ENCODE results near the gene ZC3HAV1. TPM values are rescaled to one million over a fixed set of nuclear protein-coding genes. Genes with fewer than 3 reads are reported as not detected.

The ZC3HAV1 gene
- total and polyA plus RNA-seq, 10 of the 15 experiments (the other 5 are each of a cell fraction or from before 2014, with no cell fraction given): 18.5 to 55.3 (median 44.7) TPM

DNA sequence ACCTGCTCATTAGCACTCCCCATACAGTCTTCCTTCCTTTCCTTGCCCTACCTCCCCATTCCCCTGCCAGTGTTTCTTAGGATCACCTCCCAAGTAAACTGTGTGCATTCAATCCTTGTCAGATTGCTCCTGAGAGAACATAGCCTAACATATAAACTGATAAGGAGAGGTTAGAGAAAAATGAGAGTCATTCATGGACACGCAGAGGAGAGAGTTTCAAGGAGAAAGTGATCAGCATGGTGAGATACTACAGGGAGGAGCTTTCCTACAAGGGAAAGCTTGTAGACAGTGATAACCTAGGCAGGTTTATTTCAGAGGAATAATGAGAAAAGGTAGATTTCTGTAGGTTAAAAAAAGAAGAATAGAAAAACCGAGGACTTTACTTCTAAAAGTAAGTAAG is 70.8 kb downstream of the ZC3HAV1 start:
- SMC1A ChIA-PET (ENCODE audit: uncharacterized antibody, unreplicated experiment): no interaction called here
- Histone ChIP-seq H3K79me2 (ENCODE audit: control insufficient read depth, insufficient read depth, low read length) (peaks cover 22% of the 10 kb centered on the region), H2AFZ (ENCODE audit: control insufficient read depth, low read depth, low read length) (no peak overlapping the region), H3K4me3 (no peak overlapping the region), H3K9ac (ENCODE audit: control insufficient read depth, insufficient read depth, low read length) (no peak overlapping the region), H3K4me2 (ENCODE audit: control insufficient read depth, insufficient read depth) (no peak overlapping the region), H3K36me3 (ENCODE audit: control insufficient read depth in 2 of 2, insufficient read depth in 2 of 2, low read length in 1 of 2) (peaks cover 0 to 3% of the 10 kb centered on the region in 2 experiments; a peak in 2 of 4 replicates), H4K20me1 (ENCODE audit: control insufficient read depth, insufficient read depth) (no peaks in the 10 kb centered on the region), H3K27me3 (replicated peaks in 1 of 2; ENCODE audit: control insufficient read depth in 2 of 2, insufficient read depth in 2 of 2, low read length in 1 of 2) (no peaks in the 10 kb centered on the region), H3K9me3 (replicated peaks; ENCODE audit: control insufficient read depth, insufficient read depth, low read length) (no peaks in the 10 kb centered on the region), H3K4me1 (ENCODE audit: control insufficient read depth, insufficient read depth, low read length) (no peaks in the 10 kb centered on the region; the same call in 1 of the 2 replicates), H3K27ac (ENCODE audit: control insufficient read depth, insufficient read depth) (no peak overlapping the region)
- CTCF ChIA-PET: interaction anchor here (1.2 kb wide), 1 partner anchor 22 kb away, joined by 3 read pairs; no protein-coding TSS in a partner anchor
- no TSS peak for BruUV-seq (replicated peaks)
- POLR2A ChIA-PET: interaction anchor here (0.6 kb wide), 1 partner anchor 157 kb away, joined by 3 read pairs; no protein-coding TSS in a partner anchor
- ATAC-seq: no peak
- in situ Hi-C loops (cut with MboI) (no loop called here), intact Hi-C loops (cut with micrococcal nuclease; ENCODE audit: unreplicated experiment) (no loop called here)
- DNase-seq (ENCODE audit: low read depth, low spot score): no peak
- WGBS (ENCODE audit: insufficient coverage, insufficient replicate concordance, low lambda C conversion rate, missing lambda C conversion rate): 78% methylated on average over 2 of the region's 2 CpGs
- no peak for TF ChIP-seq REST (IDR thresholded peaks at IDR 0.05; ENCODE audit: low read depth, low read length)
- no peak for TF ChIP-seq SMAD5 (IDR thresholded peaks at IDR 0.05; ENCODE audit: low read depth)
- TF ChIP-seq, protein P1, sequence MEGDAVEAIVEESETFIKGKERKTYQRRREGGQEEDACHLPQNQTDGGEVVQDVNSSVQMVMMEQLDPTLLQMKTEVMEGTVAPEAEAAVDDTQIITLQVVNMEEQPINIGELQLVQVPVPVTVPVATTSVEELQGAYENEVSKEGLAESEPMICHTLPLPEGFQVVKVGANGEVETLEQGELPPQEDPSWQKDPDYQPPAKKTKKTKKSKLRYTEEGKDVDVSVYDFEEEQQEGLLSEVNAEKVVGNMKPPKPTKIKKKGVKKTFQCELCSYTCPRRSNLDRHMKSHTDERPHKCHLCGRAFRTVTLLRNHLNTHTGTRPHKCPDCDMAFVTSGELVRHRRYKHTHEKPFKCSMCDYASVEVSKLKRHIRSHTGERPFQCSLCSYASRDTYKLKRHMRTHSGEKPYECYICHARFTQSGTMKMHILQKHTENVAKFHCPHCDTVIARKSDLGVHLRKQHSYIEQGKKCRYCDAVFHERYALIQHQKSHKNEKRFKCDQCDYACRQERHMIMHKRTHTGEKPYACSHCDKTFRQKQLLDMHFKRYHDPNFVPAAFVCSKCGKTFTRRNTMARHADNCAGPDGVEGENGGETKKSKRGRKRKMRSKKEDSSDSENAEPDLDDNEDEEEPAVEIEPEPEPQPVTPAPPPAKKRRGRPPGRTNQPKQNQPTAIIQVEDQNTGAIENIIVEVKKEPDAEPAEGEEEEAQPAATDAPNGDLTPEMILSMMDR (IDR thresholded peaks at IDR 0.05 in 2 of 3, conservative IDR thresholded peaks at IDR 0.05 in 1 of 3; ENCODE audit: control insufficient read depth in 2 of 3, extremely low read depth in 1 of 3, insufficient read depth in 1 of 3, low read depth in 3 of 3, low read length in 3 of 3): no peak
- TF ChIP-seq BACH1 (IDR thresholded peaks at IDR 0.05; ENCODE audit: borderline replicate concordance): no peak
- no peak for TF ChIP-seq JUNB (IDR thresholded peaks at IDR 0.05)
- TF ChIP-seq WRNIP1 (IDR thresholded peaks at IDR 0.05; ENCODE audit: borderline replicate concordance, low read depth, low read length): no peak
- no peak for TF ChIP-seq RELA (IDR thresholded peaks at IDR 0.05; ENCODE audit: borderline replicate concordance, partially characterized antibody)
- RAD21 ChIA-PET (ENCODE audit: unreplicated experiment): no interaction called here
- FAIRE-seq: no peak

Data from GM12878 (cell line).